Measurements from ENCODE around the gene TIMM17B.
A peak's percentile ranks its signal among the peaks of the same experiment; 100 is the strongest.

TIMM17B gene

DNA sequence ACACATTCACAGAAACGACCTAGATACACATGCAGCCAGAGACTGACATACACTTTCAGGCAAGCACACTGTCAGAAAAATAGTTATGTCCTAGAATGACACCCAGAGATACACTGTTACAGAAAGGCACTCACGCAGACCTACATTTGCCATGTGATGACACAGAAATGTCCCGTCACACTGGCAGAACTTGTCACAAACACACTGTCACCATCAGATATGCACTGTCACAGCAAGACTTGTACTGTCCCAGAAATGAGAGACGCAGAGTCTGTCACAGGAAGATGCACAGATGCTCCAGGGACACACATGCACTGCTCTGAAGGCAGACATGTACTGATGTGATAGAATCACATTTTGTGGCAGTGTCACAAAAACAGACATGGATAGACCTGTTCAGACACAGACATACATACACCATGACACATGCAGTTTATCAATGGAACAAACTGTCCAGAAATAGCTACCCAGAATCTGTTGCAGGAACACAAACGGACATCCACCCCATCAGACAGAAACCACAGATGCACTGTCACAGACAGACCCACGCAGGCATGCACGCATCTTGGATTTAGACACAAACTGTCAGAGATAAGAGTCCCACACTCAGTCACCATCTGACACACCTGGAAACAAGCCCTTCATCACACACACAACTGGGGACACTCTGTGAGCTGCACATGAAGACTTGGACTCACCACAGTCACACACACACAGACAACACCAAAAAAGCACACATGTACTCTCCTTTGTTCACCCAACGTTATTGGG is 22.6 kb upstream of the TIMM17B start:
- TF ChIP-seq, protein P1, sequence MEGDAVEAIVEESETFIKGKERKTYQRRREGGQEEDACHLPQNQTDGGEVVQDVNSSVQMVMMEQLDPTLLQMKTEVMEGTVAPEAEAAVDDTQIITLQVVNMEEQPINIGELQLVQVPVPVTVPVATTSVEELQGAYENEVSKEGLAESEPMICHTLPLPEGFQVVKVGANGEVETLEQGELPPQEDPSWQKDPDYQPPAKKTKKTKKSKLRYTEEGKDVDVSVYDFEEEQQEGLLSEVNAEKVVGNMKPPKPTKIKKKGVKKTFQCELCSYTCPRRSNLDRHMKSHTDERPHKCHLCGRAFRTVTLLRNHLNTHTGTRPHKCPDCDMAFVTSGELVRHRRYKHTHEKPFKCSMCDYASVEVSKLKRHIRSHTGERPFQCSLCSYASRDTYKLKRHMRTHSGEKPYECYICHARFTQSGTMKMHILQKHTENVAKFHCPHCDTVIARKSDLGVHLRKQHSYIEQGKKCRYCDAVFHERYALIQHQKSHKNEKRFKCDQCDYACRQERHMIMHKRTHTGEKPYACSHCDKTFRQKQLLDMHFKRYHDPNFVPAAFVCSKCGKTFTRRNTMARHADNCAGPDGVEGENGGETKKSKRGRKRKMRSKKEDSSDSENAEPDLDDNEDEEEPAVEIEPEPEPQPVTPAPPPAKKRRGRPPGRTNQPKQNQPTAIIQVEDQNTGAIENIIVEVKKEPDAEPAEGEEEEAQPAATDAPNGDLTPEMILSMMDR (conservative IDR thresholded peaks at IDR 0.05; ENCODE audit: low read depth, low read length), result no peak
- H3K4me2 ChIP-seq, result peak overlapping the region; percentile 96
- no peak overlapping the region for H3K4me3 ChIP-seq (IDR thresholded peaks at IDR 0.05; ENCODE audit: insufficient read depth, low read depth, low read length)
- H3K4me1 ChIP-seq (ENCODE audit: low read depth, poor library complexity, severe bottlenecking), result peaks cover 55% of the 10 kb centered on the region
- peak overlapping the region; percentile 93 for H3K27ac ChIP-seq
- peak overlapping the region; percentile 96 for H3K9ac ChIP-seq
- H4K20me1 ChIP-seq (ENCODE audit: insufficient read depth), result peaks cover 28% of the 10 kb centered on the region
- H3K36me3 ChIP-seq (ENCODE audit: insufficient read depth), result peaks cover 14% of the 10 kb centered on the region; the same call in 1 of the 2 replicates
- peaks cover 45% of the 10 kb centered on the region for H3K79me2 ChIP-seq (ENCODE audit: insufficient read depth, low read depth)
- no peak overlapping the region for H2AFZ ChIP-seq (ENCODE audit: low read depth)
- H3K27me3 ChIP-seq (ENCODE audit: insufficient read depth, low read depth), result no peaks in the 10 kb centered on the region

DNA sequence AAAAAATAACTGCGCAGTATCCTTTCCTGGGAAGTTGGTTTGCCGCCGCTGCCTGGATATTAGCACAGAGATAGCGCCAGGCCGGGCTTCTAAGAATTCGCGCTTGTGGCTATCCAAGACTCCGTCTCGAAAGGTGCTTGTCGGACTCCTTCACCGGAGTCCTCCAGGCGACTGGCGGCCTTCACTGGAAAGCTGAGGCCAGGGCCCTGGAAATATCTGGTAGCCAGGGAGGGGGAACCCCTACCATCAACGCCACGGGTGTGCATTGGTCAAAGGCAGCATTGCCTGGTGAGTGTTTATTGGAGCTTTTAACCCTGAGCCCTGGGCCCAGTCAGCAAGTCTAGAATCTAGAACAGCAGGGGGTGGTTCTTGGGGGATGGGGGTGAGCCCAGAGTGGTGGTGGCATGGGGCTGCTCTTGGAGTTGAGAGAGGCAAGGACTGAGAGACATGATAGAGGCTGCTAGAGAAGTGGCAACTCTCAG is 21.8 kb upstream of the TIMM17B start:
- H3K27ac ChIP-seq, result peak overlapping the region; percentile 93
- H2AFZ ChIP-seq (ENCODE audit: low read depth), result no peak overlapping the region
- peak overlapping the region; percentile 96 for H3K4me2 ChIP-seq
- H3K9ac ChIP-seq, result peak overlapping the region; percentile 96
- H3K79me2 ChIP-seq (ENCODE audit: insufficient read depth, low read depth), result peaks cover 52% of the 10 kb centered on the region
- no peak overlapping the region for H3K4me3 ChIP-seq (IDR thresholded peaks at IDR 0.05; ENCODE audit: insufficient read depth, low read depth, low read length)
- H3K27me3 ChIP-seq (ENCODE audit: insufficient read depth, low read depth), result no peaks in the 10 kb centered on the region
- TF ChIP-seq, protein P1 (conservative IDR thresholded peaks at IDR 0.05; ENCODE audit: low read depth, low read length), result no peak
- peaks cover 14% of the 10 kb centered on the region; the same call in 1 of the 2 replicates for H3K36me3 ChIP-seq (ENCODE audit: insufficient read depth)
- peaks cover 35% of the 10 kb centered on the region for H4K20me1 ChIP-seq (ENCODE audit: insufficient read depth)
- H3K4me1 ChIP-seq (ENCODE audit: low read depth, poor library complexity, severe bottlenecking), result peaks cover 52% of the 10 kb centered on the region

DNA sequence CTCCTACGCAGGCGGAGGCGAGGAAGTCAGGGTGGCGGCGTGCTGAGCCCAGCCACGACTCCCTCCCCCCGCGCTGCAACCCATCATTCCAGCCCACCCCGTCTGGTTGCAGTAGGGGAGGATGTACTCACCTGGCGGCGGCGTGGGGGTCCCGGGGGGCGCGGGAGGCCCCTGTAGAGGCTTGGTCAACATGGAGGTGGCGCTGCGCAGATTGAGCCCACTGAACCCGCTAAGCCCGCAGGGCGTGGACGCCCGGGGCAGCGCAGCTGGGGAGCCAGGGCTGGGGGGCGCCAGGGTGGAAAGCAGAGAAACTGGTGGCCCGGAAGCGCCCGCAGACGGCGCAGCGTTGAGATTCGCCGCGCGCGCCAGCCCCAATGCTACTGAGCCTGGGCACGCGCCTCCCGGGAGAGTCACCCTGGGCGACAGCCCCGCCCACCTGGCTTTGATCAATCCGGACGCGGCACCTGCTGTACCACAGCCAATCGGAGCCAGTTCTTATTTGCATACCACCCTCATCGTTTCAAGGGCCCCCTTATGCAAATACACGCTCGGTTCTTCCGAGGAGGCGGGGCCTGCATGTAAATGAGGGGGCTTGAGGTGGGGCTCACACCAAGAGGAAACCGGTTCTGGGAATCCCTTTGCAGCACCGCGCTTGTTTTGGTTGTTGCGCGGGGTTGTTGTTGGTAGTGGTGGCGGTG is 21.2 kb upstream of the TIMM17B start, which contains the start of gene PIM2:
Gene PIM2, minus strand, starts transcription at position 382 of the 698 bp plus-strand sequence. Its CDS starts 190 bp downstream, at position 192.
- Histone ChIP-seq H3K36me3 (ENCODE audit: insufficient read depth) (peaks cover 17% of the 10 kb centered on the region; the same call in 1 of the 2 replicates), H3K4me1 (ENCODE audit: low read depth, poor library complexity, severe bottlenecking) (peaks cover 52% of the 10 kb centered on the region), H3K27ac (peak within 1 kb of the TSS; percentile 93), H3K27me3 (ENCODE audit: insufficient read depth, low read depth) (no peaks in the 10 kb centered on the region), H3K79me2 (ENCODE audit: insufficient read depth, low read depth) (peaks cover 58% of the 10 kb centered on the region), H4K20me1 (ENCODE audit: insufficient read depth) (peaks cover 35% of the 10 kb centered on the region), H2AFZ (ENCODE audit: low read depth) (no peak within 1 kb of the TSS), H3K9ac (peak within 1 kb of the TSS; percentile 96), H3K4me3 (IDR thresholded peaks at IDR 0.05; ENCODE audit: insufficient read depth, low read depth, low read length) (no peak within 1 kb of the TSS), H3K4me2 (peak within 1 kb of the TSS; percentile 96)
- TF ChIP-seq, protein P1 (conservative IDR thresholded peaks at IDR 0.05; ENCODE audit: low read depth, low read length), result no peak

DNA sequence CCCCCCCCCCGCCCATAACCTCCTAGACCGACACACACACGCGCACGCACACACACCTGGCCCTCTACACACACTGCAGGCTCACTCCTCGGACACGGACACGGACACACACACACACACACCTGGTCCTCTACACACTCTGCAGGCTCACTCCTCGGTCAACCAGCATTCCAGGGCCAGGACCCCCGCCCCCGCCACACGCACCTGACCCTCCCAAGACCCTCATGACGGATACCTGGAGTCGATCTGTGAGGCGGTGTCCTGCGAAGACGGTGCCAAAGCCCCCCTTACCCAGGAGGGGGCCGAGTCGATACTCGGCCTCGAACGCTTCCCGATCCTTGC is 20.7 kb upstream of the TIMM17B start:
- H4K20me1 ChIP-seq (ENCODE audit: insufficient read depth), result peaks cover 35% of the 10 kb centered on the region
- no peak overlapping the region for H3K4me3 ChIP-seq (IDR thresholded peaks at IDR 0.05; ENCODE audit: insufficient read depth, low read depth, low read length)
- peaks cover 52% of the 10 kb centered on the region for H3K4me1 ChIP-seq (ENCODE audit: low read depth, poor library complexity, severe bottlenecking)
- H3K4me2 ChIP-seq, result no peak overlapping the region
- H2AFZ ChIP-seq (ENCODE audit: low read depth), result no peak overlapping the region
- H3K27me3 ChIP-seq (ENCODE audit: insufficient read depth, low read depth), result no peaks in the 10 kb centered on the region
- H3K36me3 ChIP-seq (ENCODE audit: insufficient read depth), result peaks cover 18% of the 10 kb centered on the region; the same call in 1 of the 2 replicates
- peak overlapping the region; percentile 93 for H3K27ac ChIP-seq
- peaks cover 58% of the 10 kb centered on the region for H3K79me2 ChIP-seq (ENCODE audit: insufficient read depth, low read depth)
- TF ChIP-seq, protein P1 (conservative IDR thresholded peaks at IDR 0.05; ENCODE audit: low read depth, low read length), result no peak
- peak overlapping the region; percentile 96 for H3K9ac ChIP-seq

Data from KMS-11 (cell line).